NCI-H146 (cell line): ENCODE results near the gene KRTAP22-2.

Experiments
- DNase-seq: peaks from one replicate; lab custom pipeline; 2025; lab: John Stamatoyannopoulos, UW

Gene KRTAP22-2

DNA sequence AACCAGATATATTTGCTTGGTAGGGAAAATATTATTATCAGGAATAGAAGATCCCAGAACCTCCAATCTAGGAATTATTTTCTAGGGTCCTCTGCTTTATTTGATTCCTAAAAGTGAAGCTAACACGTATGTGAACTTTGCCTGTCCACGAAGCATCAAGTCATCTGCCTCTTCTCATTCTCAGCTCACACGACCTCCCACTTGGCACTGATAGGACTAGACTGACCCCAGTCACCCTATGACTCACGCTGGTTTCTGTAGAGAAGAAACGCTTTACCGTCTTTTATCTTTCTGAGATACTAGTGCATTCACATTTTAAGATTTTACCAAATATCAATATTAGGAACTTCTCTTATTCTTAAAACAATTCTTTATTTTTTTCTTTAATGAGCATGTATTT is 27.1 kb downstream of the KRTAP22-2 start:
- no peak for DNase-seq

DNA sequence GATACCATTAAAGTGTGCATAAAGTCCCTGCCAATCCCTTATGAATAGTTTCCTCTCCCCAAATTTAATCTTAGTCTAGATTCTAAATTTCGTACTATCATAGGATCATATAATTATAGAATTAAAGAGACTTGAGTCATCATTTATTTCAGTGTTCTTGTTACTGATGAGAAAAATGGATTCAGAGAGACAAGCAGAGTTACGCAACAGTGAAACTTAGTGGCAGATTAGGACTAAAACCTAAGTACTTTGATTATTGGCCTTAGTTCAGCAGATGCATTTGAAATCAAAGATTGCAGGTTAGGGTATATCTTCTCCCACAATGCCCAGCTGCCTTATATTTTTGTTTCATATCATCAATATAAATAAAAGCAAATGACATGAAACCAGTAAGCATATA is 28.2 kb downstream of the KRTAP22-2 start:
- no peak for DNase-seq

DNA sequence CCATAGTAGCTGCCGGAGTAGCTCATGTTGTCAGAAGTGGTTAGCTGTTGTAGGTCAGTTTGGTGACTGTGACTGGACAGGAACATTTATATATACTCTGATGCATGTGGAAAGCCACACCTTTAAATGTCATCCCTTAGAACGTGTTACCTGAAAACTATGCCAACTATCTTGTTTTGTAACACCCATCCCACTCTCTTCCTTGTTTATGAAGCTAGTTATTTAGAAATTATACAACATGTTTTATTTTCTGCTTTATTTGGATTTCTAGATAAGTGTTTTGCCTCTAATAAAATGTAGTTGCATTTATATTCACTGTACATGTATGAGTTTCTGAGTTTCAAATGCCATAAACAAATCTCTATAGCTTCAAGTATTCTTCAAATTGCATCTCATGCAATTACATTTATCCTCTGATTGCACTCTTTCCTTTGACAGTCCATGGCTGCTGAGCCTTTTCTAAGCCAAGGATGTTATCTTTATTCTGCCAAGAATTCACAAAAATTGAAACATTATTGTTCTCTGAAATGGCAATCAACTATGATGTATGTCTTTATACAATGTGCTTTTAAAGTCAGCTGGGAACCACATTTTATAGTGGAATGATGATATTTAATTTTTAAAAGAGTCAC is 28.8 kb downstream of the KRTAP22-2 start, which contains the start of gene KRTAP19-7:
TSS of gene KRTAP19-7 (minus strand) at position 51 of the 632 bp plus-strand sequence. CDS start at position 26, 25 bp downstream.
- no peak for DNase-seq

DNA sequence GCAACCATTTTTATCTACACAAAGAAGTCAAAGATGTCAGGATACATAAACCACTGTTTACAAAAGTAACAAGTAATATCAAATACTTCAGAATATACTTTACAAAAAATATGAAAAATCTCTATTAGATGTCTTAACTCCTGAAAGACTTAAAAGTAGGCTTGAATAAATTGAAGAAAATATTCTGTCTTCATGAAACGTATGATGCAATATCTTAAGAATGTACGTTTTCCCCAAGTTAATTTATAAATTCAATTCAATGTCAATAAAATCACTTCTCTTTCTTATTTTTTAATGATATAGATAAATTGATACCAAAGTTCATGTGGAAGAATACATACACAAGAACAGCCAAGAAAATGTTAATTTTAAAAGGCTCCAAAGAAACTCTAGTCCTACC is 35.1 kb downstream of the KRTAP22-2 start:
- DNase-seq = no peak

DNA sequence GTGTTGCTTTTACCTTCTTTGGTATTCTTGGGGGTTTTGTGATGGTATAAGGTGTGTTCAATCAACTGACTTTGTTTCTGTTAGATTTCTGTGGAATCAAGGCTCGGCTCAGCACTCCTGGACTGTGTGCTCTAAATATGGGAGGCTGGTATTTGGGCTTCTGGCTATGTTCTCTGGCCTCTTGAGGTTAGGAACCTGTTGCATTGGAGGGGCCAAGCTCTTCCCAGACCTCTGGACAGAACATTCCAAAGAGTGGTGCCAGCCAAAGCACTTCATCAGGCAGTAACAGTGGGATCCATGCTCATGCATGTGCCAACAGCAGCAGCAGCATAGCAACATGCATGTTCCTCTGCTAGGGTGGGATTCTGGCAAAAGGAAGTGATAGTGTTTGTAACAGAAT is 37.4 kb downstream of the KRTAP22-2 start:
- no peak for DNase-seq

DNA sequence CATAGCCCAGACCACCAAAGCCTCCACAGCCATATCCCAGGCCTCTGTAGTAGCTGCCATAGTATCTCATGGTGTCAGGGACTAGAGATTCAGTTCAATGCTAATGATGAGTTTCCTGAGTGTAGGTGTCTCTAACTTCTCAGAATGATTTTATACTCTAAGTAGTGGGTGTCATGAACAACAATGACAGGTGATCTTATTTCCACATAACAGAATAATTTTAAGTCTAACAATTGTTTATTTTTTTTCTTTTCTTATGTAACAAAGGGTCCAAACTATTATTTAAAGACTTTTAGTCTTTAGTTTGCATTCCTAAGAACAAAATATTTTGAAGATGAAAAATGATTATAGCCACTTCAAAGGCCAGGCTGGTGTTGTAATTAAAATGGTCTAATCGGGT is 48.4 kb downstream of the KRTAP22-2 start, which contains the start of gene KRTAP19-6:
TSS of gene KRTAP19-6 (minus strand) at position 101 of the 400 bp plus-strand sequence. CDS start at position 70, 31 bp downstream.
- DNase-seq = no peak
